GM12878 (cell line): ENCODE data around the gene RABEP1. TPM values are rescaled to one million over a fixed set of nuclear protein-coding genes. Genes with fewer than 3 reads are reported as not detected.

ENCODE experiments used
- CBX5 ChIP-seq: sonication (generic); IDR thresholded peaks from 2 replicates; pipeline ENCODE4 v1.6.1; 2016; ENCODE audit warnings: low read depth, moderate library complexity, mild to moderate bottlenecking, inconsistent platforms
- E2F4 ChIP-seq: IDR thresholded peaks from 2 replicates; pipeline ENCODE4 v1.6.1; 2012; ENCODE audit warnings: low read depth, low read length, improper control_type of control experiment
- ESRRA ChIP-seq: IDR thresholded peaks from 2 replicates; pipeline ENCODE4 v1.6.1; 2012; ENCODE audit warnings: mild to moderate bottlenecking, low read length, improper control_type of control experiment
- EZH2 ChIP-seq: IDR thresholded peaks from 2 replicates; pipeline ENCODE4 v1.6.1; 2012; ENCODE audit warnings: low read depth, mild to moderate bottlenecking, control low read depth, inconsistent platforms, low read length, borderline replicate concordance; ENCODE audit not compliant: control insufficient read depth
- FOXK2 ChIP-seq: fragments of 450-650 bp; IDR thresholded peaks from 2 replicates; pipeline ENCODE4 v1.6.1; 2017; ENCODE audit warnings: mild to moderate bottlenecking, moderate library complexity
- HDAC6 ChIP-seq: fragments of 200-600 bp; sonication (generic); IDR thresholded peaks from one replicate; pipeline ENCODE4 v1.8.0; 2017; ENCODE audit warnings: antibody characterized with exemption; ENCODE audit not compliant: unreplicated experiment
- KDM1A ChIP-seq: fragments of 200-600 bp; sonication (generic); IDR thresholded peaks from 2 replicates; pipeline ENCODE4 v1.6.1; 2016; ENCODE audit warnings: borderline replicate concordance
- MEF2B ChIP-seq: fragments of 450-650 bp; IDR thresholded peaks from 2 replicates; pipeline ENCODE4 v1.6.1; 2018; ENCODE audit warnings: mild to moderate bottlenecking, moderate library complexity; ENCODE audit not compliant: partially characterized antibody, poor library complexity, severe bottlenecking
- NFIC ChIP-seq: IDR thresholded peaks from 2 replicates; pipeline ENCODE4 v1.6.1; 2012; ENCODE audit warnings: low read depth, mild to moderate bottlenecking, inconsistent platforms, low read length, moderate library complexity
- PBX3 ChIP-seq: IDR thresholded peaks from 2 replicates; pipeline ENCODE4 v1.6.1; 2011; ENCODE audit warnings: mild to moderate bottlenecking, low read depth, low read length, moderate library complexity; ENCODE audit not compliant: insufficient replicate concordance
- POLR2AphosphoS5 ChIP-seq: IDR thresholded peaks from 2 replicates; pipeline ENCODE4 v1.6.1; 2011; ENCODE audit warnings: mild to moderate bottlenecking, low read length, inconsistent platforms
- RAD51 ChIP-seq: fragments of 450-650 bp; IDR thresholded peaks from 2 replicates; pipeline ENCODE4 v1.6.1; 2016; ENCODE audit warnings: moderate library complexity, mild to moderate bottlenecking, inconsistent platforms
- RUNX3 ChIP-seq: IDR thresholded peaks from 2 replicates; pipeline ENCODE4 v1.6.1; 2012; ENCODE audit warnings: low read length, inconsistent platforms
- SIX5 ChIP-seq: IDR thresholded peaks from 2 replicates; pipeline ENCODE4 v1.6.1; 2011; ENCODE audit warnings: mild to moderate bottlenecking, low read depth, low read length, moderate library complexity; ENCODE audit not compliant: severe bottlenecking
- SKIL ChIP-seq: fragments of 450-650 bp; IDR thresholded peaks from 2 replicates; pipeline ENCODE4 v1.6.1; 2017; ENCODE audit warnings: mild to moderate bottlenecking, low read depth, inconsistent platforms; ENCODE audit not compliant: poor library complexity, severe bottlenecking
- SPI1 ChIP-seq: IDR thresholded peaks from 2 replicates; pipeline ENCODE4 v1.6.1; 2011; ENCODE audit warnings: low read depth, mild to moderate bottlenecking, low read length, moderate library complexity, borderline replicate concordance; ENCODE audit not compliant: insufficient read depth
- TCF12 ChIP-seq: IDR thresholded peaks from 2 replicates; pipeline ENCODE4 v1.6.1; 2011; ENCODE audit warnings: low read depth, mild to moderate bottlenecking, low read length
- USF2 ChIP-seq: IDR thresholded peaks from 2 replicates; pipeline ENCODE4 v1.6.1; 2011; ENCODE audit warnings: low read depth, low read length, improper control_type of control experiment, borderline replicate concordance
- ZNF622 ChIP-seq: fragments of 450-650 bp; IDR thresholded peaks from 2 replicates; pipeline ENCODE4 v1.6.1; 2017; ENCODE audit warnings: mild to moderate bottlenecking, inconsistent platforms
- ZNF687 ChIP-seq: fragments of 450-650 bp; IDR thresholded peaks from 2 replicates; pipeline ENCODE4 v1.6.1; 2017; ENCODE audit warnings: mild to moderate bottlenecking, moderate library complexity
- ZZZ3 ChIP-seq: IDR thresholded peaks from 2 replicates; pipeline ENCODE4 v1.6.1; 2011; ENCODE audit warnings: low read depth; ENCODE audit not compliant: control insufficient read depth, insufficient read length
- polyA plus RNA-seq, 11 experiments: library from polyadenylated mRNA; depleted of rRNA in 4 of 11; unstranded in 6 of 11; stranded (reverse) in 5 of 11; fragments of >200 nt; fragmentation: Nextera tagmentation in 4 of 11; fragmentation: Illumina TruSeq in 1 of 11; extraction: Ambion mirVana in 4 of 11; extraction: Trizol in 1 of 11; gene quantifications; 1 replicate in 1 of 11; 2 replicates in 10 of 11; pipeline versions ENCODE4 v1.2.1 to v1.2.3, GENCODE V29; 2011 to 2016; ENCODE audit warnings: inconsistent platforms in 2 of 11, missing spikeins in 2 of 11, low read depth in 1 of 11
- total RNA-seq, 4 experiments: library from RNA; depleted of rRNA in 3 of 4; stranded (reverse); fragments of >200 nt in 3 of 4; fragmentation: Illumina TruSeq in 1 of 4; extraction: Trizol in 1 of 4; gene quantifications; 2 replicates each; pipeline versions ENCODE4 v1.2.1 to v1.2.3, GENCODE V29; 2013 to 2021

Gene RABEP1
- total and polyA plus RNA-seq, 10 of the 15 experiments (the other 5 are each of a cell fraction or from before 2014, with no cell fraction given), result 13.4 to 71.4 (median 59.8) TPM

- TF ChIP-seq PBX3 (no peak), EZH2 (no peak), ZNF687 (no peak; the same call in none of the 2 replicates), ZZZ3 (no peak), HDAC6 (no peak), POLR2AphosphoS5 (peak; percentile 80), KDM1A (no peak), CBX5 (no peak), MEF2B (peak; percentile 94), RUNX3 (peak; percentile 95), SIX5 (peak; percentile 77), TCF12 (no peak; the same call in 1 of the 2 replicates), ESRRA (no peak), ZNF622 (no peak), RAD51 (peak; percentile 77), SKIL (peak; percentile 1), SPI1 (no peak), USF2 (no peak; the same call in 1 of the 2 replicates), E2F4 (no peak), NFIC (no peak), FOXK2 (peak; percentile 77)
Measured at GRCh38 chr17:5419959-5420653, 138.0 kb downstream of the RABEP1 start, which contains the start of gene RPAIN (continued).
